ENCODE measurements around the gene PTGER2.

- TF ChIP-seq CTCF (IDR thresholded peaks at IDR 0.05) (no peak), POLR2A (IDR thresholded peaks at IDR 0.05) (no peak)
These were observed 47.3 kb upstream of the PTGER2 start for GRCh38 chr14:52266782-52267181.
